HepG2 (cell line): Measurements from ENCODE around the gene CFAP100. TPM values are rescaled to one million over a fixed set of nuclear protein-coding genes. Genes with fewer than 3 reads are reported as not detected.
A peak's percentile ranks its signal among the peaks of the same experiment; 100 is the strongest.

ENCODE experiments used
- ATF7 ChIP-seq, 2 experiments: fragments of 450-650 bp in 1 of 2; sonication (generic) in 1 of 2; formaldehyde crosslinking in 1 of 2; IDR thresholded peaks; 2 replicates each; pipeline versions ENCODE4 v1.4.0 to v1.6.1; 2016 to 2020; ENCODE audit warnings: antibody characterized with exemption in 1 of 2, mild to moderate bottlenecking in 1 of 2, missing genetic modification reagents in 1 of 2
- BRF2 ChIP-seq: sonication (generic); formaldehyde crosslinking; IDR thresholded peaks from 2 replicates; pipeline ENCODE4 v1.8.1; 2022; ENCODE audit warnings: mild to moderate bottlenecking, missing genetic modification reagents
- HOMEZ ChIP-seq: IDR thresholded peaks from 2 replicates; pipeline ENCODE4 v1.6.1; 2016; ENCODE audit warnings: low read depth
- IRX3 ChIP-seq: sonication (generic); formaldehyde crosslinking; IDR thresholded peaks from 2 replicates; pipeline ENCODE4 v1.8.1; 2023; ENCODE audit warnings: mild to moderate bottlenecking, low read depth, missing genetic modification reagents, borderline replicate concordance
- NFATC3 ChIP-seq: sonication (generic); formaldehyde crosslinking; IDR thresholded peaks from 2 replicates; pipeline ENCODE4 v1.5.1; 2020; ENCODE audit warnings: mild to moderate bottlenecking, missing genetic modification reagents
- POLR2AphosphoS5 ChIP-seq: IDR thresholded peaks from 2 replicates; pipeline ENCODE4 v1.6.1; 2012; ENCODE audit warnings: low read depth, low read length
- PTBP1 ChIP-seq: fragments of 200-400 bp; formaldehyde crosslinking; IDR thresholded peaks from 2 replicates; pipeline ENCODE4 v1.6.1; 2018; ENCODE audit warnings: low read length, low read depth; ENCODE audit not compliant: poor library complexity, severe bottlenecking
- RAD21 ChIP-seq: fragments of 450-650 bp; formaldehyde crosslinking; IDR thresholded peaks from 2 replicates; pipeline ENCODE4 v1.5.0; 2020; ENCODE audit warnings: mild to moderate bottlenecking
- SKI ChIP-seq: fragments of 450-650 bp; IDR thresholded peaks from one replicate; pipeline ENCODE4 v1.6.1; 2018; ENCODE audit warnings: mild to moderate bottlenecking; ENCODE audit not compliant: partially characterized antibody
- SMC3 ChIP-seq: IDR thresholded peaks from 2 replicates; pipeline ENCODE4 v1.6.1; 2011; ENCODE audit warnings: low read length, improper control_type of control experiment
- TEAD3 ChIP-seq: optimal IDR thresholded peaks from 2 replicates; pipeline ENCODE3; 2016; ENCODE audit warnings: borderline replicate concordance
- THRA ChIP-seq: sonication (generic); formaldehyde crosslinking; IDR thresholded peaks from 2 replicates; pipeline ENCODE4 v1.4.0; 2020; ENCODE audit warnings: missing genetic modification reagents, borderline replicate concordance
- ZNF275 ChIP-seq: sonication (generic); formaldehyde crosslinking; IDR thresholded peaks from 2 replicates; pipeline ENCODE4 v1.8.0; 2022; ENCODE audit warnings: missing genetic modification reagents, mild to moderate bottlenecking, inconsistent platforms, borderline replicate concordance
- ZNF280D ChIP-seq: sonication (generic); formaldehyde crosslinking; IDR thresholded peaks from 2 replicates; pipeline ENCODE4 v1.5.1; 2020; ENCODE audit warnings: mild to moderate bottlenecking, missing genetic modification reagents
- ZNF562 ChIP-seq: sonication (generic); formaldehyde crosslinking; IDR thresholded peaks from 2 replicates; pipeline ENCODE4 v1.8.0; 2022; ENCODE audit warnings: missing genetic modification reagents, borderline replicate concordance
- ZNF569 ChIP-seq: sonication (generic); formaldehyde crosslinking; IDR thresholded peaks from 2 replicates; pipeline ENCODE4 v1.5.0; 2020; ENCODE audit warnings: mild to moderate bottlenecking, missing genetic modification reagents, moderate library complexity, borderline replicate concordance
- ZNF7 ChIP-seq: IDR thresholded peaks from 2 replicates; pipeline ENCODE4 v1.6.1; 2016; ENCODE audit warnings: missing biosample characterization, missing genetic modification reagents
- ZNF747 ChIP-seq: sonication (generic); formaldehyde crosslinking; IDR thresholded peaks from 2 replicates; pipeline ENCODE4 v1.8.1; 2023; ENCODE audit warnings: missing genetic modification reagents, mild to moderate bottlenecking, borderline replicate concordance
- ZSCAN21 ChIP-seq: sonication (generic); formaldehyde crosslinking; IDR thresholded peaks from 2 replicates; pipeline ENCODE4 v1.8.0; 2022; ENCODE audit warnings: mild to moderate bottlenecking, missing genetic modification reagents, moderate library complexity, borderline replicate concordance
- ZSCAN9 ChIP-seq: IDR thresholded peaks from 2 replicates; pipeline ENCODE4 v1.6.1; 2016; ENCODE audit warnings: borderline replicate concordance
- polyA plus RNA-seq, 8 experiments: library from polyadenylated mRNA; depleted of rRNA in 3 of 8; stranded (reverse) in 7 of 8; unstranded in 1 of 8; fragments of >200 nt; fragmentation: Illumina TruSeq in 4 of 8; extraction: Trizol in 4 of 8; gene quantifications; 2 replicates each; pipeline versions ENCODE4 v1.2.1 to v1.2.3, GENCODE V29; 2011 to 2016; ENCODE audit warnings: low read depth in 4 of 8, missing spikeins in 1 of 8, mixed read lengths in 1 of 8; ENCODE audit not compliant: insufficient read depth in 1 of 8
- total RNA-seq, 5 experiments: library from RNA; depleted of rRNA; stranded (reverse); fragments of >200 nt; fragmentation: Illumina TruSeq; extraction: Trizol; gene quantifications; 2 replicates each; pipeline ENCODE4 v1.2.3, GENCODE V29; 2016; ENCODE audit warnings: low read depth in 1 of 5

CFAP100 gene
- total and polyA plus RNA-seq, 2 of the 13 experiments (the other 11 are each of a cell fraction or from before 2014, with no cell fraction given): 0.32 TPM; not detected in 1

GRCh38 chr3:126389112-126389793 lies 5.5 kb upstream of the CFAP100 start (continued):
- TF ChIP-seq NFATC3 (CRISPR knock-in tag): no peak
- peak; percentile 66 for TF ChIP-seq TEAD3 (CRISPR knock-in tag)
- no peak for TF ChIP-seq ZNF569 (CRISPR knock-in tag)
- TF ChIP-seq HOMEZ (CRISPR knock-in tag): no peak
- peak; percentile 74 for TF ChIP-seq SKI
- TF ChIP-seq ZNF747 (CRISPR knock-in tag): peak; percentile 49; the same call in 1 of the 2 replicates
- TF ChIP-seq IRX3 (CRISPR knock-in tag): no peak
- no peak for TF ChIP-seq ZSCAN21 (CRISPR knock-in tag)
- TF ChIP-seq ZNF275 (CRISPR knock-in tag): peak; percentile 72
- no peak for TF ChIP-seq ATF7 (IDR thresholded peaks at IDR 0.05)
- peak; percentile 64; the same call in 1 of the 2 replicates for TF ChIP-seq ATF7 (CRISPR knock-in tag; IDR thresholded peaks at IDR 0.05)
- no peak for TF ChIP-seq PTBP1
- no peak for TF ChIP-seq ZNF562
- no peak for TF ChIP-seq BRF2 (CRISPR knock-in tag)
- TF ChIP-seq POLR2AphosphoS5: no peak
- peak; percentile 44; the same call in 1 of the 2 replicates for TF ChIP-seq ZSCAN9 (CRISPR knock-in tag)
- no peak for TF ChIP-seq THRA (CRISPR knock-in tag)
- TF ChIP-seq RAD21: peak; percentile 100
- TF ChIP-seq ZNF280D (CRISPR knock-in tag): no peak
- no peak for TF ChIP-seq ZNF7 (CRISPR knock-in tag)
- TF ChIP-seq SMC3: peak; percentile 64; the same call in 1 of the 2 replicates
